B cell (primary cell): Measurements from ENCODE around the gene VPS37C. TPM values are rescaled to one million over a fixed set of nuclear protein-coding genes. Genes with fewer than 3 reads are reported as not detected.

Experiments used
- ATAC-seq: fragments of 200-7000 bp; cut with Tn5 transposase; one replicate; pipeline ENCODE4 v1.10.0; 2021; ENCODE audit warnings: low read depth, mild to moderate bottlenecking, moderate number of reproducible peaks, moderate library complexity
- CTCF ChIA-PET: fragments of 350-600 bp; sonication (Branson Sonifier 250); formaldehyde crosslinking; loops from one replicate; lab custom pipeline; 2021; ENCODE audit warnings: antibody characterized with exemption, inconsistent platforms; lab: Charles Lee
- POLR2A ChIA-PET: fragments of 350-600 bp; sonication (Branson Sonifier 250); formaldehyde crosslinking; loops from one replicate; lab custom pipeline; 2021; ENCODE audit warnings: antibody characterized with exemption; lab: Charles Lee
- DNase-seq: peaks from one replicate; pipeline ENCODE4 v3.0.0; 2013
- H2AFZ ChIP-seq: 2 replicates; pipeline ENCODE4 v1.6.1; 2012; ENCODE audit warnings: mild to moderate bottlenecking, low read depth, low read length; ENCODE audit not compliant: insufficient read depth, poor library complexity, severe bottlenecking
- H3K27ac ChIP-seq, 2 donors: 1 replicate in 1 of 2; 2 replicates in 1 of 2; pipeline ENCODE4 v1.5.1; 2012 to 2013; ENCODE audit warnings: low read length in 2 of 2, mild to moderate bottlenecking in 2 of 2, moderate library complexity in 1 of 2
- H3K27me3 ChIP-seq, 4 experiments: fragments of 200-600 bp in 1 of 4; sonication (generic) in 1 of 4; replicated peaks in 1 of 4; 1 replicate in 2 of 4; 2 replicates in 2 of 4; pipeline versions ENCODE4 v1.6.1 to v1.7.0; 2013 to 2016; ENCODE audit warnings: low read length in 3 of 4, mild to moderate bottlenecking in 2 of 4, mixed read lengths in 1 of 4, moderate library complexity in 1 of 4; ENCODE audit not compliant: insufficient read depth in 4 of 4, control insufficient read depth in 3 of 4; ENCODE audit errors: control extremely low read depth in 1 of 4
- H3K36me3 ChIP-seq, 2 experiments: replicated peaks in 1 of 2; 1 replicate in 1 of 2; 2 replicates in 1 of 2; pipeline versions ENCODE4 v1.6.1 to v1.7.1; 2013; ENCODE audit warnings: low read length in 1 of 2; ENCODE audit not compliant: insufficient read depth in 2 of 2, control insufficient read depth in 1 of 2; ENCODE audit errors: control extremely low read depth in 1 of 2, extremely low read depth in 1 of 2
- H3K4me1 ChIP-seq, 2 donors: fragments of 200-600 bp in 1 of 2; sonication (generic) in 1 of 2; 1 replicate in 1 of 2; 2 replicates in 1 of 2; pipeline versions ENCODE4 v1.5.1 to v1.6.1; 2013 to 2017; ENCODE audit warnings: low read length in 2 of 2; ENCODE audit not compliant: control insufficient read depth in 2 of 2, insufficient read depth in 2 of 2
- H3K4me2 ChIP-seq: replicated peaks from 2 replicates; pipeline ENCODE3; 2012; ENCODE audit warnings: mild to moderate bottlenecking, low read depth, low read length; ENCODE audit not compliant: poor library complexity, severe bottlenecking
- H3K4me3 ChIP-seq, 5 experiments: fragments of 200-600 bp in 1 of 5; sonication (generic) in 1 of 5; 1 replicate in 3 of 5; 2 replicates in 2 of 5; pipeline versions ENCODE4 v1.5.1 to v1.7.0; 2011 to 2016; ENCODE audit warnings: low read length in 4 of 5, mild to moderate bottlenecking in 4 of 5, low read depth in 2 of 5, control low read depth in 1 of 5, moderate library complexity in 1 of 5; ENCODE audit not compliant: insufficient read depth in 1 of 5; ENCODE audit errors: control extremely low read depth in 1 of 5, extremely low read depth in 1 of 5
- H3K79me2 ChIP-seq: fragments of 200-600 bp; sonication (generic); one replicate; pipeline ENCODE4 v1.6.0; 2016; ENCODE audit warnings: low read length; ENCODE audit not compliant: control insufficient read depth, insufficient read depth
- H3K9ac ChIP-seq: fragments of 200-600 bp; sonication (generic); 2 replicates; pipeline ENCODE4 v1.6.1; 2017; ENCODE audit warnings: mild to moderate bottlenecking, low read length, moderate library complexity
- H3K9me3 ChIP-seq, 3 donors: one replicate each; pipeline versions ENCODE4 v1.6.1 to v1.7.1; 2013; ENCODE audit warnings: low read length in 2 of 3; ENCODE audit not compliant: control insufficient read depth in 2 of 3, insufficient read depth in 1 of 3; ENCODE audit errors: control extremely low read depth in 1 of 3
- H4K20me1 ChIP-seq: 2 replicates; pipeline ENCODE4 v1.6.0; 2012; ENCODE audit warnings: mild to moderate bottlenecking, low read length; ENCODE audit not compliant: insufficient read depth, control insufficient read depth, poor library complexity, severe bottlenecking
- H3K27ac Mint-ChIP-seq: one replicate; pipeline ENCODE4 v1.8.0; 2021; ENCODE audit warnings: mixed read lengths
- H3K27me3 Mint-ChIP-seq: one replicate; pipeline ENCODE4 v1.8.0; 2021; ENCODE audit warnings: mixed read lengths
- H3K4me1 Mint-ChIP-seq: one replicate; pipeline ENCODE4 v1.8.0; 2021; ENCODE audit warnings: mixed read lengths
- H3K4me3 Mint-ChIP-seq: one replicate; pipeline ENCODE4 v1.8.0; 2021; ENCODE audit warnings: mixed read lengths
- H3K9me3 Mint-ChIP-seq: one replicate; pipeline ENCODE4 v1.8.0; 2022; ENCODE audit warnings: mixed read lengths; ENCODE audit not compliant: insufficient read depth
- EZH2 ChIP-seq: IDR thresholded peaks from 2 replicates; pipeline ENCODE4 v1.6.1; 2012; ENCODE audit warnings: borderline replicate concordance, low read depth, mild to moderate bottlenecking, moderate library complexity, low read length; ENCODE audit not compliant: insufficient read depth, poor library complexity, severe bottlenecking
- WGBS: methylation state at CpG from one replicate; pipeline ENCODE4 v1.1.5; 2013; ENCODE audit warnings: missing lambda C conversion rate; ENCODE audit not compliant: insufficient coverage; 5-methylcytosine and 5-hydroxymethylcytosine counted together
- intact Hi-C: fragments of 100-400 bp; cut with micrococcal nuclease; formaldehyde crosslinking; loops from one replicate; pipeline ENCODE4 v1.10.0; 2022
- polyA plus RNA-seq: library from polyadenylated mRNA; depleted of rRNA; stranded (reverse); fragments of >200 nt; gene quantifications from 2 replicates; pipeline ENCODE4 v1.2.3, GENCODE V29; 2012
- total RNA-seq, 2 donors: library from RNA; stranded (reverse); fragments of 120-200 nt in 1 of 2; gene quantifications; 1 replicate in 1 of 2; 2 replicates in 1 of 2; pipeline versions ENCODE4 v1.2.3 to v1.2.4, GENCODE V29; 2013 to 2022
- TF ChIP-seq, protein P1 (sequence below): fragments of 200-600 bp; IDR thresholded peaks from one replicate; pipeline ENCODE4 v1.8.0; 2022; ENCODE audit warnings: antibody characterized with exemption, mild to moderate bottlenecking

The VPS37C gene
- total and polyA plus RNA-seq, 2 donors (not counting 1 experiment from before 2014, with no cell fraction given), result 6.4 to 20.1 TPM

DNA sequence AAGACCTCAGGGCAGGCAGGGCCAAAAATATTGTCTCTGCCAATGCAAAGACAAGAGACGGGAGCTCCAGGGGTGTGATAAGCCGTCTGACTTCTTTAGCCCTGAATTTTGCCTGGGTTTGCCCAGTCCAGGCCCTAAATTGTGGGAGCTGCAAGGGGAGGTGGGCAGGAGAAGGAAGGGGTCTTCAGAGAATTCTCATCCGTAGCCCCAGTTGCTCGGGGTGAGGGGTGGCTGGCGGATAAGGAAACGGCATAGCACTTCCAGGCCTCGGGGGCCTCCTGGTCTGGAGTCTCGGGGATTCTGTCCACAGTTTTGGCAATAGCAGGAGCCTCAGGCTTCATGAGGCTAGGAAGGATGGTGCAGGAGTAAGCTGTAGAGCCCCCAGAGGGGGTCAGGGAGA is 51.6 kb downstream of the VPS37C start:
- Histone ChIP-seq H3K4me2 (no peak overlapping the region), H3K36me3 (peaks cover 0 to 4% of the 10 kb centered on the region in 2 experiments), H3K27ac (no peak overlapping the region), H2AFZ (no peak overlapping the region), H3K9ac (no peak overlapping the region), H3K4me1 (peaks cover under 1 to 3% of the 10 kb centered on the region in 2 donors), H3K4me3 (no peak overlapping the region), H3K79me2 (peaks cover 20% of the 10 kb centered on the region), H4K20me1 (no peaks in the 10 kb centered on the region), H3K27me3 (no peaks in the 10 kb centered on the region), H3K9me3 (no peaks in the 10 kb centered on the region)
- Mint-ChIP-seq H3K4me1 (peaks cover 6% of the 10 kb centered on the region), H3K9me3 (no peaks in the 10 kb centered on the region), H3K27me3 (no peaks in the 10 kb centered on the region), H3K4me3 (no peak overlapping the region), H3K27ac (no peak overlapping the region)
- ChIA-PET CTCF (interaction anchor here (0.7 kb wide), 1 partner anchor 162 kb away, joined by 3 read pairs; no protein-coding TSS in a partner anchor), POLR2A (no interaction called here)
- TF ChIP-seq, protein P1, sequence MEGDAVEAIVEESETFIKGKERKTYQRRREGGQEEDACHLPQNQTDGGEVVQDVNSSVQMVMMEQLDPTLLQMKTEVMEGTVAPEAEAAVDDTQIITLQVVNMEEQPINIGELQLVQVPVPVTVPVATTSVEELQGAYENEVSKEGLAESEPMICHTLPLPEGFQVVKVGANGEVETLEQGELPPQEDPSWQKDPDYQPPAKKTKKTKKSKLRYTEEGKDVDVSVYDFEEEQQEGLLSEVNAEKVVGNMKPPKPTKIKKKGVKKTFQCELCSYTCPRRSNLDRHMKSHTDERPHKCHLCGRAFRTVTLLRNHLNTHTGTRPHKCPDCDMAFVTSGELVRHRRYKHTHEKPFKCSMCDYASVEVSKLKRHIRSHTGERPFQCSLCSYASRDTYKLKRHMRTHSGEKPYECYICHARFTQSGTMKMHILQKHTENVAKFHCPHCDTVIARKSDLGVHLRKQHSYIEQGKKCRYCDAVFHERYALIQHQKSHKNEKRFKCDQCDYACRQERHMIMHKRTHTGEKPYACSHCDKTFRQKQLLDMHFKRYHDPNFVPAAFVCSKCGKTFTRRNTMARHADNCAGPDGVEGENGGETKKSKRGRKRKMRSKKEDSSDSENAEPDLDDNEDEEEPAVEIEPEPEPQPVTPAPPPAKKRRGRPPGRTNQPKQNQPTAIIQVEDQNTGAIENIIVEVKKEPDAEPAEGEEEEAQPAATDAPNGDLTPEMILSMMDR, result no peak
- no peak for TF ChIP-seq EZH2
- ATAC-seq (no peak), DNase-seq (no peak)
- 94% methylated on average over 6 of the region's 8 CpGs for WGBS
- intact Hi-C loops, result no loop called here

DNA sequence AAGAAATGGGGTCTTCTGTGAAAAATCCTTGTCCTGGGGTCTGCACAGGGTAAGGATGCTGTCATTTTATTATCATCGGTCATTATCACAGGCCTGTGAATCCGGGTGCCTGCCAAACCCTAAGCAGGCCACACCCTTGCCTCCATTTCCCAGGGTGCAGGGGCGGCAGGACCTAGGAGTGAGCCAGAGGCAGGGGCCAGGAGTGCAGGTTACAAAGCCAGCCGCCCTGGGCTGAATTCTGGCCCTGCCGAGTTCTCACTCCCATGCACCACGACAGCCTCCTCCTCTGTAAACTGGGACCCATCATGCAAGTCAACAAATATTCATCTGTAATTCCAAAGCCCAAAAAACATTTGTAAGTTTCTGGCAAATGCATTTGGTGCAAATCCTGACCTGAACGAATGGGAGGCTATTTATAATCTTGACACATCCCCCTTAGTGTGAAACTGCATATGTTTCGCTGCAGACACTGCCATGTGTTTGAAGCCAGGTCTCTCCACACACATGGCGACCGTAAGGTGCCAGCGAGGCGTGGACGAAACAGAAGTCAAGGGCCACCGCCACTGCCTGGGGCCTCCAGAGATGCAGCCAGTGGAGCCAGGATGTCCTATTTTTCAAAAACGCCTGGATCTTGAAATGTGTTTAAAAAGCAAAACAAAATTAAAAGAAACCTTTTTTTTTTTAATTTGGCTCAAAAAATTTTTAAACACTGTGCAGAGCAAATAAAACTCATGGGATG is 52.2 kb downstream of the VPS37C start:
- ChIA-PET POLR2A (no interaction called here), CTCF (interaction anchor here (0.7 kb wide), 1 partner anchor 161 kb away, joined by 3 read pairs; no protein-coding TSS in a partner anchor)
- Histone ChIP-seq H3K36me3 (peaks cover 0 to 4% of the 10 kb centered on the region in 2 experiments), H3K4me1 (peaks cover under 1 to 8% of the 10 kb centered on the region in 2 donors), H3K4me3 (no peak overlapping the region), H2AFZ (no peak overlapping the region), H4K20me1 (no peaks in the 10 kb centered on the region), H3K27ac (no peak overlapping the region), H3K9me3 (no peaks in the 10 kb centered on the region), H3K4me2 (no peak overlapping the region), H3K27me3 (no peaks in the 10 kb centered on the region), H3K9ac (no peak overlapping the region), H3K79me2 (peaks cover 22% of the 10 kb centered on the region)
- Mint-ChIP-seq H3K4me3 (no peak overlapping the region), H3K27ac (no peak overlapping the region), H3K27me3 (no peaks in the 10 kb centered on the region), H3K4me1 (peaks cover 6% of the 10 kb centered on the region), H3K9me3 (no peaks in the 10 kb centered on the region)
- TF ChIP-seq, protein P1, result no peak
- no peak for TF ChIP-seq EZH2
- ATAC-seq (no peak), DNase-seq (no peak)
- intact Hi-C loops, result no loop called here
- WGBS, result 91% methylated on average over 13 of the region's 15 CpGs
